Gastrocnemius medialis (tissue), 4 donors: Measurements from ENCODE around the gene NCOA3.

Source experiments
- CTCF ChIP-seq, 5 experiments: fragments of 450-650 bp in 3 of 5; fragments of 200-600 bp in 2 of 5; sonication (generic) in 2 of 5; IDR thresholded peaks in 4 of 5; conservative IDR thresholded peaks in 1 of 5; 1 replicate in 4 of 5; 2 replicates in 1 of 5; pipeline ENCODE4 v1.5.1; 2016 to 2019; ENCODE audit warnings: antibody characterized with exemption in 5 of 5, mild to moderate bottlenecking in 3 of 5, moderate library complexity in 3 of 5
- POLR2A ChIP-seq, 2 donors: fragments of 450-650 bp; IDR thresholded peaks; one replicate each; pipeline ENCODE4 v1.6.1; 2017; ENCODE audit warnings: antibody characterized with exemption in 2 of 2, mild to moderate bottlenecking in 2 of 2, moderate library complexity in 2 of 2

DNA sequence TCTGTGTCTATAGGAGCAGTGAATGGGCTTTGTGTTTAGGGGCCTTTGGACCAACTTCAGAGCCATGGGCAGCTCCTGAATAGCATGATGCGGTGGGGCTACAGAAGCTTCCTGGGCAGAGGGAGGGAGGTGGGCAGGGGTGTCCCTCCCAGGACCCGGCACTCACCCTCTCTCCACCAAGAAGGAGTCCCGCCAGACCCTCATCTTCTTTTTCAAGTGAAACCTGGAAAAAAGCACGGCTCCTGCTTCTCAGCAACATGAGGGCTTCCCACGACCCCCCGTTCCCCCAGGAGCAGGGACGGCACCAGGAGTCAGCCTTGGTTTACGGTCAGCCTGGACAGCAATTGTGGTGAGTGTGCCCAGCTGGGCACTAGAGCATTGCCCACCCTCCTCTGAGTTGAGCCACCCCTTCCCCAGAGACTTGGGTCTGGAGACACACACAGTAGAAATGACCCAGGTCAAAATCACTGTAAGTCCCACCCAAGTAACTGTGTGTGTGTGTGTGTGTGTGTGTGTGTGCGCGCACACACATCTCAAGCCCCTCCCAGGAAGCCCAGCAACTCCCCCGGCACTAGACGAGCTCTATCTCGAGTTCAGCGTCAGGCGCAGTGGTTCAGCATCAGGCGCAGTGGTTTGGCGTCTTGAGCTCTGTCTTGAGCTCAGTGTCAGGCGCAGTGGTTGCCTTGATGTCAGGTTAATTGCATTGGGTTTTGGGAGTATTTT lies 175.4 kb downstream of the NCOA3 start:
- TF ChIP-seq CTCF (IDR thresholded peaks at IDR 0.05 in 4 of 5, conservative IDR thresholded peaks at IDR 0.05 in 1 of 5) (no peak), POLR2A (IDR thresholded peaks at IDR 0.05) (no peak)
